Mesendoderm (in vitro differentiated cells): ENCODE data around the gene MKNK1.

Experiments
- DNase-seq: peaks from one replicate; pipeline ENCODE4 v3.0.0; 2013
- H2AK5ac ChIP-seq: 2 replicates; pipeline ENCODE4 v1.6.1; 2013; ENCODE audit warnings: low read length, inconsistent platforms
- H2BK120ac ChIP-seq: 2 replicates; pipeline ENCODE4 v1.6.1; 2013; ENCODE audit warnings: low read depth, mild to moderate bottlenecking, low read length, moderate library complexity, mixed read lengths
- H2BK15ac ChIP-seq: replicated peaks from 2 replicates; pipeline ENCODE4 v1.6.1; 2013; ENCODE audit warnings: low read depth, mild to moderate bottlenecking, moderate library complexity
- H2BK5ac ChIP-seq: 2 replicates; pipeline ENCODE4 v1.6.1; 2013; ENCODE audit warnings: low read length, inconsistent platforms
- H3K18ac ChIP-seq: 2 replicates; pipeline ENCODE4 v1.6.1; 2013; ENCODE audit warnings: mild to moderate bottlenecking, low read length, mixed read lengths
- H3K23ac ChIP-seq: one replicate; pipeline ENCODE4 v1.6.1; 2013; ENCODE audit warnings: low read length
- H3K27ac ChIP-seq: 2 replicates; pipeline ENCODE4 v1.5.1; 2013; ENCODE audit warnings: low read depth, mild to moderate bottlenecking, inconsistent platforms, low read length, moderate library complexity
- H3K27me3 ChIP-seq: 2 replicates; pipeline ENCODE4 v1.6.1; 2013; ENCODE audit warnings: low read length, control low read depth, mild to moderate bottlenecking, inconsistent platforms; ENCODE audit not compliant: insufficient read depth, poor library complexity
- H3K36me3 ChIP-seq: 2 replicates; pipeline ENCODE4 v1.6.1; 2013; ENCODE audit warnings: low read length, inconsistent platforms; ENCODE audit not compliant: control insufficient read depth, insufficient read depth
- H3K4ac ChIP-seq: one replicate; pipeline ENCODE4 v1.6.1; 2013; ENCODE audit warnings: low read depth, mild to moderate bottlenecking, low read length, moderate library complexity
- H3K4me1 ChIP-seq: 2 replicates; pipeline ENCODE4 v1.6.1; 2013; ENCODE audit warnings: low read depth, low read length, inconsistent platforms; ENCODE audit not compliant: control insufficient read depth
- H3K4me2 ChIP-seq: 2 replicates; pipeline ENCODE4 v1.6.1; 2013; ENCODE audit warnings: low read length
- H3K4me3 ChIP-seq: 2 replicates; pipeline ENCODE4 v1.5.1; 2013; ENCODE audit warnings: mild to moderate bottlenecking, low read length
- H3K56ac ChIP-seq: one replicate; pipeline ENCODE4 v1.6.1; 2013; ENCODE audit warnings: low read length
- H3K79me1 ChIP-seq: 2 replicates; pipeline ENCODE4 v1.6.1; 2013; ENCODE audit warnings: low read length, inconsistent platforms
- H3K79me2 ChIP-seq: 2 replicates; pipeline ENCODE4 v1.6.1; 2013; ENCODE audit warnings: mild to moderate bottlenecking, low read length; ENCODE audit not compliant: control insufficient read depth, insufficient read depth
- H3K9ac ChIP-seq: 2 replicates; pipeline ENCODE4 v1.6.1; 2013; ENCODE audit warnings: low read length, inconsistent platforms
- H4K5ac ChIP-seq: one replicate; pipeline ENCODE4 v1.6.1; 2013; ENCODE audit warnings: low read length
- H4K8ac ChIP-seq: one replicate; pipeline ENCODE4 v1.6.1; 2013; ENCODE audit warnings: low read depth, mild to moderate bottlenecking, control low read depth, low read length, moderate library complexity
- WGBS: extraction: QIAGEN DNeasy Blood & Tissue Kit; methylation state at CpG from one replicate; pipeline ENCODE4 v1.1.7; 2013; ENCODE audit warnings: low lambda C conversion rate, missing lambda C conversion rate; ENCODE audit not compliant: insufficient coverage; ENCODE audit errors: extremely low coverage; 5-methylcytosine and 5-hydroxymethylcytosine counted together

The MKNK1 gene

DNA sequence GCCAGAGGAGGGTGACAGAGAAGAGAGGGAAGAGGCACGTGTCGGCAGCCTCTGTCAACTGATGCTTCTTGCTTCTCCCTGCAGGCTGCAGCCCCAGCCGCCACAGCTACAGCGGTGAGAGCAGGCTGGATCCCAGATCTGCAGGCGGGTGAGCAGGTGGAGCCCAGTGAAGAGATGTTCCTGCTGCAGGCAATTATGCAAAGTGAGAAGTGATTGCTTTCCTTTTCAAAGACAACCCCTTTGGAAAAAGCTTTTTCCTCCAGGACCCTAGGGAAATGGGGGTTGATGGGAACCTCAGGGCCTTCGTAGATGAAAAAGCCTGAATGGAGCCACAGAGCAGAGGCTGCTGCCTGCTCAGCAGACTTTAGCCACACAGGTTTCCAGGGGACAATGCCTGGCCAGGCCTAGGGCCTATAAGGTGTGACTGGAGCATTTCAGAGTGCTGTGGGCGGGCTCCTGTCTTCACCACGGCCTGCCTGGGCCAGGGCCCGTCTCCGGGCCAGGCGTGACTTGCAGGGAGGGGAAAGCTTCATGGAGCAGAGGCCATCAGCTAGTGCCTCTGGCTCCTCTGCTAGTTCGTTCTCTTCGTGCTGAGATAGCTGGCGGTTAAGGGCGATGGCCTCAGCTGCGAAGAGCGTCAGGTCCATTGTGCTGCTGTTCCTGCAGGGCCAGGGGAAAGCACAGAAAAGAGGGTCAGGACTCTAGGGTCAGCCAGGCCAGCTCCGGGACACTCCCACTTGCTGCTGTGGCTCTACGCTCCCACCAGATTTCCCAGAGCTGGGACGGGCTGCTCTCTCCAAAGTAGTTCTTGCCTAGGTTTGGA is 45.7 kb downstream of the MKNK1 start:
- Histone ChIP-seq H3K56ac (no peak overlapping the region), H2BK120ac (no peak overlapping the region), H3K27me3 (no peaks in the 10 kb centered on the region), H3K79me2 (no peaks in the 10 kb centered on the region), H2AK5ac (no peak overlapping the region), H2BK5ac (no peak overlapping the region), H3K36me3 (no peaks in the 10 kb centered on the region), H3K4me1 (no peaks in the 10 kb centered on the region), H3K23ac (no peak overlapping the region), H3K9ac (no peak overlapping the region), H3K18ac (no peak overlapping the region), H3K4me3 (no peak overlapping the region), H4K8ac (no peak overlapping the region), H3K4ac (no peak overlapping the region), H3K79me1 (no peaks in the 10 kb centered on the region), H2BK15ac (no peak overlapping the region), H3K4me2 (no peak overlapping the region), H4K5ac (no peak overlapping the region), H3K27ac (no peak overlapping the region)
- no CpG with 5 or more reads among the region's 20 CpGs for WGBS
- DNase-seq = no peak

DNA sequence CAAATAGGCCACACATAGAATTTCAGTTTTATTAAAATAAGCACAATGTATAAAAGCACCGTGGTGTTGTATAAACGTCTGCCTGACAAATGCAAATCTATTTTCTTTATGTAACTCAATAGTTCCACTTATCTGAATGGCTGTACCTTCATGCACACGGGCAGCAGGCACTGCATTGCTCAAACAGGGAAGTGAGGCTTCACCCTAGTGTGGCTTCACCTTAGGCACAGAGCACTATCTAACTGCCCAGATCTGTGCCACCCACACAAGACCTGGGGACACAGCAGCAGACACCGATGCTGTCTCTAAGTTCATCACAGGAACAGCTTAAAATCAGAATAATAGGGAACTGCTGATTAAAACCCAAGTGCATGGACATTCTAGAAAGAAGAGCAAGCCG is 46.7 kb downstream of the MKNK1 start:
- Histone ChIP-seq H3K9ac (no peak overlapping the region), H3K4me3 (no peak overlapping the region), H3K79me2 (no peaks in the 10 kb centered on the region), H3K4me2 (no peak overlapping the region), H3K36me3 (no peaks in the 10 kb centered on the region), H4K8ac (no peak overlapping the region), H2BK5ac (no peak overlapping the region), H4K5ac (no peak overlapping the region), H2BK15ac (no peak overlapping the region), H3K79me1 (no peaks in the 10 kb centered on the region), H3K27ac (no peak overlapping the region), H2BK120ac (no peak overlapping the region), H3K56ac (no peak overlapping the region), H3K18ac (no peak overlapping the region), H3K27me3 (no peaks in the 10 kb centered on the region), H3K23ac (no peak overlapping the region), H2AK5ac (no peak overlapping the region), H3K4ac (no peak overlapping the region), H3K4me1 (no peaks in the 10 kb centered on the region)
- no peak for DNase-seq
- WGBS = no CpG with 5 or more reads among the region's 5 CpGs

DNA sequence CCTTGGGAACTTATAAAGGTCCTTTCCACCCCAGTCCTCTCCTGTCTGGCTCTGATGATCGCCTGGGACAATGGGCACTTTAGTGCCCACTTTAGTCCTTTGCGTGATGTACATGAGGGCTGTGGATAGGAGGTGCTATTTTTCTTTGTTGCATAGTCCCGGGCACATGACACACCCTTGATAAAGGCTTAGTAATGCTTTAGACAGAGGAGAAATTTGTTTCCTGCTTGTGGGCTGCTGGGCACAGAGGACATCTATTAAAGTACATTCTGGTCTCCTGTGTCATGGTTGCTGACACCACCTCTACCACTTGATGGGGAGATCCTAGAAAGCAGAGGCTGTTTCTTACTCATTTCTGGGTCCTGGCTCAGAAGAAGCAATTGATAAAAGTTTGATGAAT is 47.2 kb downstream of the MKNK1 start:
- Histone ChIP-seq H4K8ac (no peak overlapping the region), H3K18ac (no peak overlapping the region), H3K27ac (no peak overlapping the region), H2AK5ac (no peak overlapping the region), H3K9ac (no peak overlapping the region), H3K4me3 (no peak overlapping the region), H4K5ac (no peak overlapping the region), H3K27me3 (no peaks in the 10 kb centered on the region), H3K4ac (no peak overlapping the region), H3K79me2 (no peaks in the 10 kb centered on the region), H2BK5ac (no peak overlapping the region), H3K4me1 (no peaks in the 10 kb centered on the region), H3K79me1 (no peaks in the 10 kb centered on the region), H3K56ac (no peak overlapping the region), H2BK120ac (no peak overlapping the region), H2BK15ac (no peak overlapping the region), H3K23ac (no peak overlapping the region), H3K36me3 (no peaks in the 10 kb centered on the region), H3K4me2 (no peak overlapping the region)
- no CpG with 5 or more reads among the region's 3 CpGs for WGBS
- no peak for DNase-seq

- no peak overlapping the region for H3K4me3 ChIP-seq
- no peaks in the 10 kb centered on the region for H3K79me2 ChIP-seq
- no peak overlapping the region for H2BK15ac ChIP-seq
- no peak overlapping the region for H3K18ac ChIP-seq
- WGBS = no CpG with 5 or more reads among the region's 7 CpGs
- no peak overlapping the region for H2BK5ac ChIP-seq
- no peak overlapping the region for H4K8ac ChIP-seq
- no peak overlapping the region for H3K27ac ChIP-seq
- no peak overlapping the region for H3K4ac ChIP-seq
- no peak overlapping the region for H3K56ac ChIP-seq
- H3K9ac ChIP-seq = no peak overlapping the region
- no peak overlapping the region for H3K23ac ChIP-seq
- no peaks in the 10 kb centered on the region for H3K79me1 ChIP-seq
- H2AK5ac ChIP-seq = no peak overlapping the region
- no peaks in the 10 kb centered on the region for H3K27me3 ChIP-seq
- no peaks in the 10 kb centered on the region for H3K36me3 ChIP-seq
- H3K4me2 ChIP-seq = no peak overlapping the region
- no peak overlapping the region for H2BK120ac ChIP-seq
- no peak overlapping the region for H4K5ac ChIP-seq
- DNase-seq = no peak
- no peaks in the 10 kb centered on the region for H3K4me1 ChIP-seq
Measured at GRCh38 chr1:46555826-46556619, 48.0 kb downstream of the MKNK1 start.

- H3K56ac ChIP-seq = no peak overlapping the region
- H3K4ac ChIP-seq = no peak overlapping the region
- H3K4me3 ChIP-seq = no peak overlapping the region
- no peaks in the 10 kb centered on the region for H3K79me2 ChIP-seq
- no peak overlapping the region for H3K9ac ChIP-seq
- no peak for DNase-seq
- H3K27ac ChIP-seq = no peak overlapping the region
- H3K23ac ChIP-seq = no peak overlapping the region
- H3K36me3 ChIP-seq = no peaks in the 10 kb centered on the region
- H3K18ac ChIP-seq = no peak overlapping the region
- no peak overlapping the region for H4K8ac ChIP-seq
- H3K4me1 ChIP-seq = no peaks in the 10 kb centered on the region
- no CpG with 5 or more reads among the region's 12 CpGs for WGBS
- no peak overlapping the region for H4K5ac ChIP-seq
- H2BK120ac ChIP-seq = no peak overlapping the region
- no peak overlapping the region for H3K4me2 ChIP-seq
- H2BK15ac ChIP-seq = no peak overlapping the region
- H3K27me3 ChIP-seq = no peaks in the 10 kb centered on the region
- H3K79me1 ChIP-seq = no peaks in the 10 kb centered on the region
- H2BK5ac ChIP-seq = no peak overlapping the region
- H2AK5ac ChIP-seq = no peak overlapping the region
Measured at GRCh38 chr1:46554597-46555381, 49.3 kb downstream of the MKNK1 start.
